Fibroblast of the aortic adventitia (primary cell): ENCODE data around the gene SMARCAL1. TPM values are rescaled to one million over a fixed set of nuclear protein-coding genes. Genes with fewer than 3 reads are reported as not detected.

Experiments
- DNase-seq: peaks from one replicate; pipeline ENCODE4 v3.0.0-alpha.2; 2010; ENCODE audit warnings: low read depth
- H3K4me3 ChIP-seq: 2 replicates; pipeline ENCODE4 v1.5.1; 2011; ENCODE audit warnings: low read depth, mild to moderate bottlenecking, control low read depth, low read length, moderate library complexity
- total RNA-seq: library from RNA; depleted of rRNA; stranded (reverse); fragments of >200 nt; gene quantifications from 2 replicates; pipeline ENCODE4 v1.2.3, GENCODE V29; 2012; ENCODE audit warnings: low replicate concordance
- TF ChIP-seq, protein P1 (sequence below): IDR thresholded peaks from 2 replicates; pipeline ENCODE4 v1.5.1; 2011; ENCODE audit warnings: mild to moderate bottlenecking, low read length, control low read depth, inconsistent platforms; ENCODE audit not compliant: insufficient read depth

Gene SMARCAL1
- total RNA-seq, 1 donor: 20.6 TPM

DNA sequence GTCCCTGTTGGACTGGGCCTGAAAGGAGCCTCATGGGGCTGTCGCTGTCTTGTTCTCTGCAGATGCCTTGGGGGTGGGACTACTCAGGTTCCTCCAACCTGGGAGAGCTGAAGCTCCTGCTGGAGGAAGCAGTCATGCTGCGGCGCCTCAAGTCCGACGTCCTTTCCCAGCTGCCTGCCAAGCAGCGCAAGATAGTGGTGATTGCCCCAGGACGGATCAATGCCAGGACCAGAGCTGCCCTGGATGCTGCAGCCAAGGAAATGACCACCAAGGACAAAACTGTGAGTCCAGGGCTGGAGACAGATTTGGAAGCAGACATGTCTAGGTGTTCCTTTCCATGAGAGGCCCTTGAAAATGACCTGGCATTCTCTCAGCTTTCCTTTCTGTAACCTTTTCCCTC lies 38.5 kb downstream of the SMARCAL1 start:
- TF ChIP-seq, protein P1, sequence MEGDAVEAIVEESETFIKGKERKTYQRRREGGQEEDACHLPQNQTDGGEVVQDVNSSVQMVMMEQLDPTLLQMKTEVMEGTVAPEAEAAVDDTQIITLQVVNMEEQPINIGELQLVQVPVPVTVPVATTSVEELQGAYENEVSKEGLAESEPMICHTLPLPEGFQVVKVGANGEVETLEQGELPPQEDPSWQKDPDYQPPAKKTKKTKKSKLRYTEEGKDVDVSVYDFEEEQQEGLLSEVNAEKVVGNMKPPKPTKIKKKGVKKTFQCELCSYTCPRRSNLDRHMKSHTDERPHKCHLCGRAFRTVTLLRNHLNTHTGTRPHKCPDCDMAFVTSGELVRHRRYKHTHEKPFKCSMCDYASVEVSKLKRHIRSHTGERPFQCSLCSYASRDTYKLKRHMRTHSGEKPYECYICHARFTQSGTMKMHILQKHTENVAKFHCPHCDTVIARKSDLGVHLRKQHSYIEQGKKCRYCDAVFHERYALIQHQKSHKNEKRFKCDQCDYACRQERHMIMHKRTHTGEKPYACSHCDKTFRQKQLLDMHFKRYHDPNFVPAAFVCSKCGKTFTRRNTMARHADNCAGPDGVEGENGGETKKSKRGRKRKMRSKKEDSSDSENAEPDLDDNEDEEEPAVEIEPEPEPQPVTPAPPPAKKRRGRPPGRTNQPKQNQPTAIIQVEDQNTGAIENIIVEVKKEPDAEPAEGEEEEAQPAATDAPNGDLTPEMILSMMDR: no peak
- DNase-seq: no peak
- H3K4me3 ChIP-seq: no peak overlapping the region

DNA sequence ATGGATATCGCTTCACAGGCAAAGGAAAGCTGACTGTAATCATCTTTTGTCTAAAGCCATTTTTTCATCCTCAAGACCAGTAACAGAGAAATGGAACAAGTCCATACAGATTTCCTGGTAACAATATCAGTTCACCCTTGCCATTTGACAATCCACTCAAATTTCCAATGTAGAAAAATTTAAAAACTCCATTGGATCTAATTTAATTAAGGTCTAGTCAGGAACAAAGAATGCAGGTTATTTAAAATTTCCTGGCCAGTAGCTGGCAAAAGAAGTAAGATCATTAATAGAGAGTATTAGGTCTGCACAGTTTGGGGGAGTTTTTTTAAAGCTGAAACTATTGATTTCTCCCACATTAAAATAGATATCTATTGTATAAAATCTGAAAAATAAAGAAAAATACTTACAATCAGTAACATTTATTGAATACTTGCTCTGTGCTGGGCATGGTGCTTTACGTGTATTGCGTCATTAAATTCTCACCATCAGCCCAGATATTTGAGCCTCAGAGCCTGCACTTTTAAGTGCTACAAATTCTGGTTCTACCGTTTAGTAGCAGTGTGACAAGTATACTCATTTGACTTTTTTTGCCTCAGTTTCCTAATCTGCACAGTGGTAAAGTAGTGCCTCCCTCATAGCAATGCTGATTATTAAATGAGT lies 41.8 kb downstream of the SMARCAL1 start:
- TF ChIP-seq, protein P1: no peak
- no peak for DNase-seq
- H3K4me3 ChIP-seq: no peak overlapping the region

DNA sequence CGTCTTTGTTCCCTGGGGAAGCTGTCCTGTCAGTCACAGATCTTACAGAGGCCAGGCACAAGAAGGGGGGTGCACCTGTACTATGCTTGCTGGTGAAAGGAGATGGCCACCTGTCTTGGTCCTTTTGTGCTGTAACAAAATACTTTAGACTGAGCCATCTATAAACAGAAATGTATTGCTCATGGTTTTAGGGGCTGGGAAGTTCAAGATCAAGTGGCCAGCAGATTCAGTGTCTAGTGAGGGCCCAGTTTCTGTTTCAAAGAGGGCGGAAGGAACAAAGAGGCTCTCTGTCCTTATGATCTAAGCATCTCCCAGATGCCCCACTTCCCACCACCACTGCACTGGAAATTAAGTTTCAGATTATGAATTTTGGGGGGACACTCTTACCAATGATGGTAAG lies 50.9 kb downstream of the SMARCAL1 start:
- DNase-seq: no peak
- no peak overlapping the region for H3K4me3 ChIP-seq
- TF ChIP-seq, protein P1: no peak

DNA sequence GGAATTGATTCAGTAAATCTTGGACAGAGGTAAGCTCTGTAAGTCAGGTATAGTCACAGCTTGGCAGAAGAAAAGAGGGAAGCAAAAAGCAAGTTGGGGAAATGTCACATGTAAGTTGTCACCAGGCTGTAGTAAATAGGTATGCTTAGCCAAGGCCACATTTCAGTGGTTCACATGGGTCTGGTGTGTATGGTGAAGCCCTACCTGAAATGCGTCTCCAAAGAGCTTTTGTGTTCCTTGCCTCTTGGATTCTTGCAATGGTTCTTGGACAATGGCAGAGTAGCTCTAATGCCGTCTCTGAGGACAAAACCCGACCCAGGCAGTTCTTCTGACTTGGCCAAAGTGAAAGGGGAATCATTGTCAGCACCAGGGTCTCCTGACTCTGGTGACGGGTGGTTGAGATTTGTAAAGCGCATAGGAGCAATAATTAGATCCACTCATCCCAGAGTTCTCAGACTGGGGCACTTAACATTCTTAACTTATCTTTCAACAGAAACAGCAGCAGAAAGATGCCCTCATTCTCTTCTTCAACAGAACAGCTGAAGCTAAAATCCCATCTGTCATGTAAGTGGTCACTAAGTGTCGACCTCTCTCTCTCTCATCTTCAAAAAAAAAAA lies 51.9 kb downstream of the SMARCAL1 start:
- no peak for DNase-seq
- TF ChIP-seq, protein P1: no peak
- no peak overlapping the region for H3K4me3 ChIP-seq

DNA sequence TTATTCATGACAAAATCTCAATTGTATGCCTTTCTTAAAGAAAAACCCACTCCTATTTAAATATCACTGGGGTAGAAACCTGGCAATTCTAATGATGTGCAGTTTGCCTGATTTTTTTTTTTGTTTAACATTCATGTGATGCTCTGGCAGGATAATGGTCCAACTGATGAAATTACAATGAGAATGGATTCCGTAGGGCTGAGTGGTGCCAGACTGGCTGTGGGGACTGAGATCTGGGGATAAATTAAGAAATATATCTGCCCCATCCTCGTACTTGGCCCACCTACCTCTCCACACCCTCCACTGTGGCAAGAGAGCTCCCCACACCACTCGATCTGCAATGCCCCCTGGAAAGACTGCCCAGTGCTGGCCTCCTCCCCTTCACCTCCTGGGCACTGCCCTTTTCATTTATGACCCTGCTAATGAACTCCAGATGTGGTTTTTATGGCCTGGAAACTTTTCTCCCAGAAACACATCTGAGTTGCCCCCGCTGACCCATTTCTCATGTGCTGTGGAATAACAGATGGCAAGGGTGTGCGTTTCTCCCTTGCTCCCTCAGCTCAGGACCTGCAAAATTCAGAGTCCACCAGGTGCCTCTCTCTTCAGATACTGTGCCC lies 53.4 kb downstream of the SMARCAL1 start:
- no peak overlapping the region for H3K4me3 ChIP-seq
- DNase-seq: no peak
- TF ChIP-seq, protein P1: no peak

DNA sequence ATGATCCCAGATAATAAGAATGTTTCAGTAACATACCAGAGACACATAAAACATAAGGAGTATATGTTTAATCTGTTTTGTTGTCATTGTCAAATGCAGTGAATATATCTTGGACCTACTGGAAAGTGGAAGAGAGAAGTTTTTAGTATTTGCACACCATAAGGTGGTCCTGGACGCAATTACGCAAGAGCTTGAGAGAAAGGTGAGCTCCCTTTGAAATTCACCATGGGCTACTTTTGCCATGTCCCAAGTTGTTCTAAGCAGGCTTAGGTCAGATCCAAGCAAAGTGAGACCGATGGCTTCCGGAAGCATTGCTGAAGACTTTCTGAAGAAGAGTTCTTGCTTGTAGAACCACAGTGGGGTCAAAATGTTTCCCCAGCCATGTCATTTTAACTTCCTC lies 55.6 kb downstream of the SMARCAL1 start:
- TF ChIP-seq, protein P1: no peak
- no peak overlapping the region for H3K4me3 ChIP-seq
- no peak for DNase-seq
